B cell (primary cell): Measurements from ENCODE around the gene APOOL.

Experiments
- EZH2 ChIP-seq: IDR thresholded peaks from 2 replicates; pipeline ENCODE4 v1.6.1; 2012; ENCODE audit warnings: borderline replicate concordance, low read depth, mild to moderate bottlenecking, moderate library complexity, low read length; ENCODE audit not compliant: insufficient read depth, poor library complexity, severe bottlenecking
- TF ChIP-seq, protein P1 (sequence below): fragments of 200-600 bp; IDR thresholded peaks from one replicate; pipeline ENCODE4 v1.8.0; 2022; ENCODE audit warnings: antibody characterized with exemption, mild to moderate bottlenecking

DNA sequence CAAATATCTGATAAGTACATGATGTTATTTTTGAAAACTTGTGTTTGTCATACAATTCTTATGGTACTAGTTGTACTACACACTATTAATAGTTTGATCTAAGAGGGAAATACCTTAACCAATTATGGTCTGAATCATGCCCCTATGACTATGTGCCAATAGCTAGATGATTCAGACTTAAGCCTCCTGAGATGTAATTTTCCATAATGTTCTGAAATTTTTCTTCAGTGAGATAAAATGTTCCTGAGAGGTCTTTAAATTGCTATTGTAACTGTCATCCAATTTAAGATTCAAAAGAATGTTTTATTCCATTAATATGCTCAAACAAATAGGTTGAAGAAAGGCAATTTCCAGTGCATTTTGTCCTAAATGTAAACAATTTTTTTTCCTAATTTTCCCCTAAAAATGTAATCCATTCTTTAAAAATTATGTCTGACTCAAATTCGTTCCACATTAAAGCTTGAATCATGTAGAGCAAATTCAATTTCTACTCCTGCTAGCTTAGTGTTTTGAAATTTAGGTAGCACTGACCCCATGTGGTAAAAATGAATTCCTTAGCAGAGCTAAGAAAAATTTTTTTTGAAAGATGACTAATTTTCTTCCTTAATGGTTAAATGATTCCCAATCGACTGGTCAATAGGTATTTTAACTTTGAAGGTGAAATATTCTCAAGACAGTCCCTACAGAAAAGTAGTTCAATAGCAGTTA, 49.1 kb downstream of the APOOL start:
- TF ChIP-seq EZH2 = no peak
- TF ChIP-seq, protein P1, sequence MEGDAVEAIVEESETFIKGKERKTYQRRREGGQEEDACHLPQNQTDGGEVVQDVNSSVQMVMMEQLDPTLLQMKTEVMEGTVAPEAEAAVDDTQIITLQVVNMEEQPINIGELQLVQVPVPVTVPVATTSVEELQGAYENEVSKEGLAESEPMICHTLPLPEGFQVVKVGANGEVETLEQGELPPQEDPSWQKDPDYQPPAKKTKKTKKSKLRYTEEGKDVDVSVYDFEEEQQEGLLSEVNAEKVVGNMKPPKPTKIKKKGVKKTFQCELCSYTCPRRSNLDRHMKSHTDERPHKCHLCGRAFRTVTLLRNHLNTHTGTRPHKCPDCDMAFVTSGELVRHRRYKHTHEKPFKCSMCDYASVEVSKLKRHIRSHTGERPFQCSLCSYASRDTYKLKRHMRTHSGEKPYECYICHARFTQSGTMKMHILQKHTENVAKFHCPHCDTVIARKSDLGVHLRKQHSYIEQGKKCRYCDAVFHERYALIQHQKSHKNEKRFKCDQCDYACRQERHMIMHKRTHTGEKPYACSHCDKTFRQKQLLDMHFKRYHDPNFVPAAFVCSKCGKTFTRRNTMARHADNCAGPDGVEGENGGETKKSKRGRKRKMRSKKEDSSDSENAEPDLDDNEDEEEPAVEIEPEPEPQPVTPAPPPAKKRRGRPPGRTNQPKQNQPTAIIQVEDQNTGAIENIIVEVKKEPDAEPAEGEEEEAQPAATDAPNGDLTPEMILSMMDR = no peak
